ENCODE results near the gene IGSF21.

IGSF21 gene

DNA sequence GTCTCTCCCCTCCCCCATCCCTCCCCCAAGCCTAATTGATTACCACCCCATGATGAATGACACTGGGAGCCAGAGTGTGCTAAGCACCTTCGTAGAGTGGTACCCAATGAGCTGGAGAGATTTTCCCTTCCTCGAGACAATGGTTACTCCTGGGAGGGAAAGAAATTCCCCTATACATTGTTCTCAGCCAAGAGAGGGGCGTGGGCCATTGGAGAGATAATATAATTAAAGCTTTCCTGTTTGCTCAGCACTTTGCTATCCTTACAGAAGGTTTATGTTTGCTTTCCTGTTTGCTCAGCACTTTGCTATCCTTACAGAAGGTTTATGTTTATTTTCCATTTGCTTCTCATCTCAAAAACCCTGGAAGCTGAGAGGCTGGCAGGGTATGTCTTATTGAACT, 247.0 kb downstream of the IGSF21 start:
- no peak for DNase-seq
- H3K9me3 Mint-ChIP-seq = peaks cover 3% of the 10 kb centered on the region
- H3K4me3 Mint-ChIP-seq = no peak overlapping the region
- H3K27ac Mint-ChIP-seq = no peak overlapping the region
- peaks cover 48% of the 10 kb centered on the region for H3K4me1 Mint-ChIP-seq
- H3K27me3 Mint-ChIP-seq (ENCODE audit: low read depth, poor library complexity) = peaks cover 32% of the 10 kb centered on the region
- TF ChIP-seq, protein P1, sequence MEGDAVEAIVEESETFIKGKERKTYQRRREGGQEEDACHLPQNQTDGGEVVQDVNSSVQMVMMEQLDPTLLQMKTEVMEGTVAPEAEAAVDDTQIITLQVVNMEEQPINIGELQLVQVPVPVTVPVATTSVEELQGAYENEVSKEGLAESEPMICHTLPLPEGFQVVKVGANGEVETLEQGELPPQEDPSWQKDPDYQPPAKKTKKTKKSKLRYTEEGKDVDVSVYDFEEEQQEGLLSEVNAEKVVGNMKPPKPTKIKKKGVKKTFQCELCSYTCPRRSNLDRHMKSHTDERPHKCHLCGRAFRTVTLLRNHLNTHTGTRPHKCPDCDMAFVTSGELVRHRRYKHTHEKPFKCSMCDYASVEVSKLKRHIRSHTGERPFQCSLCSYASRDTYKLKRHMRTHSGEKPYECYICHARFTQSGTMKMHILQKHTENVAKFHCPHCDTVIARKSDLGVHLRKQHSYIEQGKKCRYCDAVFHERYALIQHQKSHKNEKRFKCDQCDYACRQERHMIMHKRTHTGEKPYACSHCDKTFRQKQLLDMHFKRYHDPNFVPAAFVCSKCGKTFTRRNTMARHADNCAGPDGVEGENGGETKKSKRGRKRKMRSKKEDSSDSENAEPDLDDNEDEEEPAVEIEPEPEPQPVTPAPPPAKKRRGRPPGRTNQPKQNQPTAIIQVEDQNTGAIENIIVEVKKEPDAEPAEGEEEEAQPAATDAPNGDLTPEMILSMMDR (IDR thresholded peaks at IDR 0.05) = no peak
- H3K36me3 Mint-ChIP-seq (ENCODE audit: low read depth) = no peaks in the 10 kb centered on the region

DNA sequence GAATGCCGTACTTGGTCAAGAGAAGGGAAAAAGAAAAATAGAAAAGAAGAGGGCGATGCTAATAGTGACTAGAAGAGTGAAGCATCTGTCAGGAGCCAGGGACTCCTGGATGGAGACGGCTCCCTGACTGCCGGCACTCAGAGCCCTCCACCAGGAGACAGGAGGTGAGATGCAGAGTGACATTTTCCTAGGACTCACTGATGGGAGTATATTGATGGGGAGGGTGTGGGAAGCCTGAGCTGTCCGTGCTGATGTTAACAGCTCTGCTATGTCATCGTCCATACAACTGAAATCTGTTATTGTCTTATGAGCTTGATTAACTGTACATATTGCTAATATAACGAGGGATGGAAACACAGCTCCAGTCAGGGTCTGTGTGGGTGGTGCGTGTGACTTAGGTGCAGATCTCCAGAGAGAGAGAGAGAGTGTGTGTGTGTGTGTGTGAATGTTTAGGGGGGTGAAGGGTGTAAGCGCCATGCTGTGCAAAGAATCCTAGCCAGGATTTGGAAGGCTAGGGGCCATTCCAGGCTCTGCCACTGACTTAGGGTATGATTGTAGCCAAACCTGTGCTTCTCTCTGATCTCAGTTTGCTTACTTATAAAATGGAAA, 250.1 kb downstream of the IGSF21 start:
- Mint-ChIP-seq H3K4me1 (peaks cover 24% of the 10 kb centered on the region), H3K27ac (no peak overlapping the region), H3K9me3 (peaks cover 3% of the 10 kb centered on the region), H3K4me3 (no peak overlapping the region), H3K27me3 (ENCODE audit: low read depth, poor library complexity) (peaks cover 33% of the 10 kb centered on the region), H3K36me3 (ENCODE audit: low read depth) (no peaks in the 10 kb centered on the region)
- TF ChIP-seq, protein P1 (IDR thresholded peaks at IDR 0.05) = no peak
- no peak for DNase-seq

DNA sequence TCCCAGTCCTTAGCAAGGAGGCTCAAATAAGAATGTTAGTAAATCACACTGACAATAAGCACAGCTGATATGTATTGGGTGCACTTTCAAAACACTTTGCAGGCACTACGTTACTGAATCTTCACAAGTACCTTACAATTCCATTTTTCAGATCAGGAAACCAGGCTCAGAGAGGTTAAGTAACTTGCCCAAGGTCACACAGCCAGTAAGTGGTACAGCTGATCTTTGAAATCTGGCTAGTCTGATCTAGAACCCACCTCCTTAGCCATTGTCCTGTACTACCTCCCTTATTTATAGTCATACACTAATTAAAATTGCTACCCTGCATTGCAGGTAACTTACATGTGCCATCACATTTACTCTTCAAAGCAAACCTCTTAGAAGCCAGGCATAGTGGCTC, 251.0 kb downstream of the IGSF21 start:
- Mint-ChIP-seq H3K27ac (no peak overlapping the region), H3K4me3 (no peak overlapping the region), H3K4me1 (peaks cover 15% of the 10 kb centered on the region), H3K36me3 (ENCODE audit: low read depth) (no peaks in the 10 kb centered on the region), H3K9me3 (peaks cover 3% of the 10 kb centered on the region), H3K27me3 (ENCODE audit: low read depth, poor library complexity) (peaks cover 38% of the 10 kb centered on the region)
- no peak for DNase-seq
- TF ChIP-seq, protein P1 (IDR thresholded peaks at IDR 0.05) = no peak

DNA sequence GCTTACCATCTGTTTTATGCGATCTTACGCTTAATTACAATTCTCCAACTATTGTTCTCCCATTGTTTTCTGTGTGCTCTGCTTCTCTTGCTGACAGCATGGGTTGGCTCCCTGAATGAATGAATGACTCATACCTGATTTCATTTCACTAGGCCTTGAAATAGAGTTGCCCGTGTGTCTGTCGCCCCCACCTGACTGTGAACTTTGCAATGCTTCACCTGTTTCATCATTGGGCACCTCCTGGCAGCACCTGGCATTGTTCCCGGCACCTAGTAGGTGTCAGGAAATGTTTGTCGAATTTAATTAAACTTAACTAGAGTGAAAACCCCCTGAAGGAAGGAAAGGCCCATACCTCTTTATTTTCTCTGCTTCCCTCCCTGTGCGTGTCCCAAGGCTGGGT, 252.7 kb downstream of the IGSF21 start:
- Mint-ChIP-seq H3K4me3 (no peak overlapping the region), H3K9me3 (peaks cover 6% of the 10 kb centered on the region), H3K4me1 (no peaks in the 10 kb centered on the region), H3K27ac (no peak overlapping the region), H3K27me3 (ENCODE audit: low read depth, poor library complexity) (peaks cover 38% of the 10 kb centered on the region), H3K36me3 (ENCODE audit: low read depth) (no peaks in the 10 kb centered on the region)
- TF ChIP-seq, protein P1 (IDR thresholded peaks at IDR 0.05) = no peak
- DNase-seq = no peak

DNA sequence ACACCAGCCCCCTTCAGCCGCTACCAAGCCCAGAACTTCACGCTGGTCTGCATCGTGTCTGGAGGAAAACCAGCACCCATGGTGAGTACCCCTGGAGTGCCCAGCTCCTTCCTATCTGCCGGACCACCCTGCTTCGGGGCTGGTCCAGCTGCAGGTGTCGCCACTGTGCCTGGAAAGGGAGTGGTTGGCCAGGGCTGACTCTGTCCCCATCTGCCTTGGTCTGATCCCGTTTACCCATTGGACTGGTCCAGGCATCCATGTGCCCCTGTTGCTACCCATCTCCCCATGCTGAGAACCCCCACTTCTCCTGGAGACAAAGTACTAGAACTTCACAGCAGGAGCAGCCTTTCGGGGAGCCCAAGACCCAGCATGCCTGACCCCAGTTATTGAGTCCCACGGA, 254.6 kb downstream of the IGSF21 start:
- DNase-seq = no peak
- no peaks in the 10 kb centered on the region for H3K36me3 Mint-ChIP-seq (ENCODE audit: low read depth)
- TF ChIP-seq, protein P1 (IDR thresholded peaks at IDR 0.05) = no peak
- no peaks in the 10 kb centered on the region for H3K4me1 Mint-ChIP-seq
- no peak overlapping the region for H3K27ac Mint-ChIP-seq
- H3K4me3 Mint-ChIP-seq = no peak overlapping the region
- peaks cover 21% of the 10 kb centered on the region for H3K9me3 Mint-ChIP-seq
- peaks cover 42% of the 10 kb centered on the region for H3K27me3 Mint-ChIP-seq (ENCODE audit: low read depth, poor library complexity)

DNA sequence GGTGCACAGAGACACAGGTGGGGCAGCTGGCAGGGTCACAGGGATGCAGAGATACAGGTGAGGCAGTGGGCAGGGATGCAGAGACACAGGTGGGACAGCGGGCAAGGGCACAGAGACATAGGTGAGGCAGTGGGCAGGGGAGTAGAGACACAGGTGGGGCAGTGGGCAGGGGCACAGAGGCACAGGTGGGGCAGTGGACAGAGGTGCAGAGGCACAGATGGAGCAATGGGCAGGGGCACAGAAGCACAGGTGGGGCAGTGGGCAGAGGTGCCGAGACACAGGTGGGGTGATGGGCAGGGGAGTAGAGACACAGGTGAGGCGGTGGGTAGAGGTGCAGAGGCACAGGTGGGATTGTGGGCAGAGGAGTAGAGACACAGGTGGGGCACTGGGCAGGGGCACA, 255.8 kb downstream of the IGSF21 start:
- no peak for DNase-seq
- H3K4me1 Mint-ChIP-seq = no peaks in the 10 kb centered on the region
- TF ChIP-seq, protein P1 (IDR thresholded peaks at IDR 0.05) = no peak
- H3K4me3 Mint-ChIP-seq = no peak overlapping the region
- H3K9me3 Mint-ChIP-seq = peaks cover 17% of the 10 kb centered on the region
- H3K36me3 Mint-ChIP-seq (ENCODE audit: low read depth) = no peaks in the 10 kb centered on the region
- no peak overlapping the region for H3K27ac Mint-ChIP-seq
- H3K27me3 Mint-ChIP-seq (ENCODE audit: low read depth, poor library complexity) = peaks cover 34% of the 10 kb centered on the region

Data from nephron progenitor cell (in vitro differentiated cells).